Upper lobe of left lung (tissue), 4 donors: ENCODE results near the gene IRAK4.

ENCODE experiments used
- CTCF ChIP-seq, 6 experiments: fragments of 450-650 bp in 4 of 6; fragments of 200-600 bp in 2 of 6; sonication (generic) in 2 of 6; IDR thresholded peaks; one replicate each; pipeline ENCODE4 v1.5.1; 2016 to 2019; ENCODE audit warnings: antibody characterized with exemption in 6 of 6
- EP300 ChIP-seq, 4 donors: sonication (generic); formaldehyde crosslinking; IDR thresholded peaks; one replicate each; pipeline ENCODE4 v1.5.1; 2017; ENCODE audit warnings: antibody characterized with exemption in 4 of 4, control low read depth in 2 of 4
- POLR2A ChIP-seq, 4 donors: fragments of 450-650 bp; IDR thresholded peaks; one replicate each; pipeline ENCODE4 v1.5.1; 2016 to 2017; ENCODE audit warnings: antibody characterized with exemption in 4 of 4, mild to moderate bottlenecking in 2 of 4

GRCh38 chr12:43805860-43806736 lies 47.3 kb downstream of the IRAK4 start, which contains the start of gene TWF1:
- peak in 5 of 6 experiments; percentile 20 to 59 (median 32) for TF ChIP-seq CTCF (IDR thresholded peaks at IDR 0.05)
- peak in 3 of 4 donors; percentile 52 to 93 (median 92) for TF ChIP-seq POLR2A (IDR thresholded peaks at IDR 0.05)
- no peak for TF ChIP-seq EP300 (IDR thresholded peaks at IDR 0.05)
